Smooth muscle cell (in vitro differentiated cells): ENCODE measurements around the gene TMEM252. TPM values are rescaled to one million over a fixed set of nuclear protein-coding genes. Genes with fewer than 3 reads are reported as not detected.

Source experiments
- DNase-seq: peaks from one replicate; lab custom pipeline; 2025; ENCODE audit not compliant: unreplicated experiment; lab: John Stamatoyannopoulos, UW
- H2AFZ ChIP-seq: fragments of 200-600 bp; sonication (generic); 2 replicates; pipeline ENCODE4 v1.6.0; 2016; ENCODE audit warnings: antibody characterized with exemption, low read depth, mild to moderate bottlenecking
- H3F3A ChIP-seq: fragments of 200-600 bp; sonication (generic); 2 replicates; pipeline ENCODE4 v1.6.0; 2017; ENCODE audit warnings: antibody characterized with exemption, low read depth
- H3K27ac ChIP-seq: fragments of 200-600 bp; sonication (generic); 2 replicates; pipeline ENCODE4 v1.5.1; 2016; ENCODE audit warnings: low read depth, mild to moderate bottlenecking
- H3K27me3 ChIP-seq: fragments of 200-600 bp; sonication (generic); 2 replicates; pipeline ENCODE4 v1.6.1; 2016; ENCODE audit warnings: low read depth, mild to moderate bottlenecking
- H3K36me3 ChIP-seq: fragments of 200-600 bp; sonication (generic); 2 replicates; pipeline ENCODE4 v1.5.1; 2016; ENCODE audit warnings: low read depth
- H3K4me1 ChIP-seq: fragments of 200-600 bp; sonication (generic); 2 replicates; pipeline ENCODE4 v1.5.1; 2016; ENCODE audit warnings: low read depth
- H3K4me2 ChIP-seq: fragments of 200-600 bp; sonication (generic); 2 replicates; pipeline ENCODE4 v1.6.0; 2016; ENCODE audit warnings: mild to moderate bottlenecking
- H3K4me3 ChIP-seq: fragments of 200-600 bp; sonication (generic); 2 replicates; pipeline ENCODE4 v1.5.1; 2016; ENCODE audit warnings: mild to moderate bottlenecking
- H3K79me2 ChIP-seq: fragments of 200-600 bp; sonication (generic); 2 replicates; pipeline ENCODE4 v1.6.0; 2016; ENCODE audit warnings: low read depth, mild to moderate bottlenecking
- H3K9ac ChIP-seq: fragments of 200-600 bp; sonication (generic); 2 replicates; pipeline ENCODE4 v1.6.0; 2016; ENCODE audit warnings: low read depth
- H3K9me3 ChIP-seq: fragments of 200-600 bp; sonication (generic); replicated peaks from 2 replicates; pipeline ENCODE4 v1.5.1; 2016; ENCODE audit warnings: low read depth
- H4K20me1 ChIP-seq: fragments of 200-600 bp; sonication (generic); 2 replicates; pipeline ENCODE4 v1.6.0; 2016; ENCODE audit warnings: low read depth
- WGBS: methylation state at CpG from one replicate; pipeline ENCODE4 v1.1.7; 2016; ENCODE audit warnings: low lambda C conversion rate; 5-methylcytosine and 5-hydroxymethylcytosine counted together
- polyA plus RNA-seq: library from polyadenylated mRNA; unstranded; fragments of >200 nt; fragmentation: Nextera tagmentation; extraction: Ambion mirVana; gene quantifications from 2 replicates; pipeline ENCODE4 v1.2.1, GENCODE V29; 2016
- total RNA-seq: library from RNA; depleted of rRNA; stranded (reverse); fragments of >200 nt; gene quantifications from 2 replicates; pipeline ENCODE4 v1.2.3, GENCODE V29; 2014
- TF ChIP-seq, protein P1 (sequence below): fragments of 200-600 bp; sonication (generic); IDR thresholded peaks from 2 replicates; pipeline ENCODE4 v1.5.1; 2017; ENCODE audit warnings: borderline replicate concordance, mild to moderate bottlenecking, antibody characterized with exemption; ENCODE audit not compliant: insufficient read depth, poor library complexity, severe bottlenecking

TMEM252 gene
- total and polyA plus RNA-seq, 2 experiments from 2014 or later: not detected

DNA sequence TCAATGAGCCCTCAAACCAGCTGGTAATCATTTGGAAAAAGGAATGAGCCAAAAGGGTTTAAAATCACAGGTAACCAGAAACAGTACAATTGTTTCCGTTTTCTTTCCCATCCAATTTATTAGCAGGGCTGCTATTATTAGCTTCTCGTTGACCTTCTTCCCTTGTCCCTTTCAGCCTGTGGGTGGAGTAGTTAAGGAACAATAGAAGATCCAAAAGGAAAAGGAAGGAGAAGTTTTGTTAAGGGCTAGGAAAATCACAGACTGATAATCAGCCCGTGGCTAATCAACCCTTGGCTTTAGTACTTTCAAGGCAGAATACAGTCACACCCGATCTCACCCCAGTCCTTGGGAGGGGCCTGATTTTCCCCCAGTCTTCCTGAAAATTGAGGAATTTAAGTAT, 38.4 kb downstream of the TMEM252 start:
- peaks cover 5% of the 10 kb centered on the region for H3F3A ChIP-seq
- H3K4me3 ChIP-seq: no peak overlapping the region
- no peaks in the 10 kb centered on the region for H4K20me1 ChIP-seq
- TF ChIP-seq, protein P1, sequence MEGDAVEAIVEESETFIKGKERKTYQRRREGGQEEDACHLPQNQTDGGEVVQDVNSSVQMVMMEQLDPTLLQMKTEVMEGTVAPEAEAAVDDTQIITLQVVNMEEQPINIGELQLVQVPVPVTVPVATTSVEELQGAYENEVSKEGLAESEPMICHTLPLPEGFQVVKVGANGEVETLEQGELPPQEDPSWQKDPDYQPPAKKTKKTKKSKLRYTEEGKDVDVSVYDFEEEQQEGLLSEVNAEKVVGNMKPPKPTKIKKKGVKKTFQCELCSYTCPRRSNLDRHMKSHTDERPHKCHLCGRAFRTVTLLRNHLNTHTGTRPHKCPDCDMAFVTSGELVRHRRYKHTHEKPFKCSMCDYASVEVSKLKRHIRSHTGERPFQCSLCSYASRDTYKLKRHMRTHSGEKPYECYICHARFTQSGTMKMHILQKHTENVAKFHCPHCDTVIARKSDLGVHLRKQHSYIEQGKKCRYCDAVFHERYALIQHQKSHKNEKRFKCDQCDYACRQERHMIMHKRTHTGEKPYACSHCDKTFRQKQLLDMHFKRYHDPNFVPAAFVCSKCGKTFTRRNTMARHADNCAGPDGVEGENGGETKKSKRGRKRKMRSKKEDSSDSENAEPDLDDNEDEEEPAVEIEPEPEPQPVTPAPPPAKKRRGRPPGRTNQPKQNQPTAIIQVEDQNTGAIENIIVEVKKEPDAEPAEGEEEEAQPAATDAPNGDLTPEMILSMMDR: no peak
- H3K4me1 ChIP-seq: peaks cover 9% of the 10 kb centered on the region
- H3K79me2 ChIP-seq: no peaks in the 10 kb centered on the region
- H3K4me2 ChIP-seq: no peak overlapping the region
- H3K36me3 ChIP-seq: no peaks in the 10 kb centered on the region
- 77% methylated on average over 4 of the region's 4 CpGs for WGBS
- no peak for DNase-seq
- no peak overlapping the region for H3K9ac ChIP-seq
- no peaks in the 10 kb centered on the region for H3K27me3 ChIP-seq
- no peak overlapping the region for H3K27ac ChIP-seq
- H2AFZ ChIP-seq: no peak overlapping the region
- no peaks in the 10 kb centered on the region for H3K9me3 ChIP-seq

GRCh38 chr9:68500457-68501381, 40.0 kb downstream of the TMEM252 start:
- no peak overlapping the region for H3K4me3 ChIP-seq
- peak overlapping the region; percentile 52 for H3K9ac ChIP-seq
- TF ChIP-seq, protein P1: no peak
- no peaks in the 10 kb centered on the region for H3K27me3 ChIP-seq
- H4K20me1 ChIP-seq: no peaks in the 10 kb centered on the region
- no peaks in the 10 kb centered on the region for H3K79me2 ChIP-seq
- peak overlapping the region; percentile 50 for H2AFZ ChIP-seq
- peaks cover 5% of the 10 kb centered on the region for H3F3A ChIP-seq
- DNase-seq: no peak
- peak overlapping the region; percentile 75 for H3K4me2 ChIP-seq
- 17% methylated on average over 9 of the region's 9 CpGs for WGBS
- no peaks in the 10 kb centered on the region for H3K9me3 ChIP-seq
- no peaks in the 10 kb centered on the region for H3K36me3 ChIP-seq
- H3K4me1 ChIP-seq: peaks cover 9% of the 10 kb centered on the region
- H3K27ac ChIP-seq: peak overlapping the region; percentile 94

DNA sequence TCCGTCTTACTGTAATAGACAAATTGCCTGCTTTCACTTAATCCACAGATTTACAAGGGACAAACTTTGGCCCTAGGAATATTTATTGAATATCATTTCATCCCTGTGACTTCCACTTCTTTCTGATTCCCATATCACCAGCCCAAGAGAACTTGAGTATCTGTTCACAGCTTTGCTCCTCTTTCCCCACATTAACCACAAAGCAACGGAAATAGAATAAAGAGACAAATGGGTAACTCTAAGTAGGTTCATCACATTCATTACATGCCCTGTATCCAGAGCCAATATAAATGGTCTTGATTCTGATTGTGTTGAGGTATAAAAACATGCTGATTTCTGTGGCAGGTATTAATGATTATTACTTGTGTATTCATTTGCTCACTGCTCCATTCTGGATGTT, 41.9 kb downstream of the TMEM252 start:
- WGBS: 89% methylated on average over 2 of the region's 2 CpGs
- no peaks in the 10 kb centered on the region for H3K9me3 ChIP-seq
- H4K20me1 ChIP-seq: no peaks in the 10 kb centered on the region
- H3K4me3 ChIP-seq: no peak overlapping the region
- peaks cover 9% of the 10 kb centered on the region for H3K4me1 ChIP-seq
- no peaks in the 10 kb centered on the region for H3K79me2 ChIP-seq
- H3K27me3 ChIP-seq: no peaks in the 10 kb centered on the region
- no peak overlapping the region for H3K27ac ChIP-seq
- peaks cover 5% of the 10 kb centered on the region for H3F3A ChIP-seq
- H3K36me3 ChIP-seq: no peaks in the 10 kb centered on the region
- no peak for DNase-seq
- H3K9ac ChIP-seq: no peak overlapping the region
- H3K4me2 ChIP-seq: no peak overlapping the region
- TF ChIP-seq, protein P1: no peak
- H2AFZ ChIP-seq: no peak overlapping the region
